Raji (cell line): ENCODE measurements around the gene MYO3B.

Source experiments
- POLR2A ChIP-seq: IDR thresholded peaks from 2 replicates; pipeline ENCODE4 v1.6.1; 2011; ENCODE audit warnings: low read depth, low read length, control low read depth; ENCODE audit not compliant: insufficient read depth

The MYO3B gene

GRCh38 chr2:170579511-170579910, 401.6 kb downstream of the MYO3B start:
- TF ChIP-seq POLR2A: no peak

GRCh38 chr2:170582313-170582712, 404.4 kb downstream of the MYO3B start:
- no peak for TF ChIP-seq POLR2A

GRCh38 chr2:170582751-170583463, 405.0 kb downstream of the MYO3B start:
- no peak for TF ChIP-seq POLR2A

- TF ChIP-seq POLR2A: no peak
These were observed 407.1 kb downstream of the MYO3B start for GRCh38 chr2:170585067-170585466.

- TF ChIP-seq POLR2A: no peak
These were observed 408.7 kb downstream of the MYO3B start for GRCh38 chr2:170586571-170587095.

GRCh38 chr2:170587117-170587516, 409.2 kb downstream of the MYO3B start:
- no peak for TF ChIP-seq POLR2A

GRCh38 chr2:170587922-170588321, 410.0 kb downstream of the MYO3B start:
- TF ChIP-seq POLR2A: no peak

- TF ChIP-seq POLR2A: no peak
These were observed 410.8 kb downstream of the MYO3B start for GRCh38 chr2:170588729-170589128.

GRCh38 chr2:170596576-170596975, 418.6 kb downstream of the MYO3B start:
- no peak for TF ChIP-seq POLR2A

- TF ChIP-seq POLR2A: no peak
These were observed 420.1 kb downstream of the MYO3B start for GRCh38 chr2:170598067-170598395.

- TF ChIP-seq POLR2A: no peak
These were observed 423.5 kb downstream of the MYO3B start for GRCh38 chr2:170601489-170601888.

GRCh38 chr2:170605862-170606261, 427.9 kb downstream of the MYO3B start:
- no peak for TF ChIP-seq POLR2A

GRCh38 chr2:170607171-170607570, 429.2 kb downstream of the MYO3B start:
- TF ChIP-seq POLR2A: no peak

GRCh38 chr2:170610615-170611014, 432.7 kb downstream of the MYO3B start:
- TF ChIP-seq POLR2A: no peak

- no peak for TF ChIP-seq POLR2A
These were observed 461.7 kb downstream of the MYO3B start for GRCh38 chr2:170639635-170640034.

GRCh38 chr2:170641961-170642360, 464.0 kb downstream of the MYO3B start:
- TF ChIP-seq POLR2A: no peak

- no peak for TF ChIP-seq POLR2A
These were observed 465.4 kb downstream of the MYO3B start for GRCh38 chr2:170643346-170643745.

- TF ChIP-seq POLR2A: no peak
These were observed 469.9 kb downstream of the MYO3B start for GRCh38 chr2:170647741-170648436.
